Subcutaneous abdominal adipose tissue (tissue), 5 donors: ENCODE results near the gene APOA1.
"Not testable (repeated sequence)": the region's sequence is repeated elsewhere in the genome, so short reads cannot be mapped to it uniquely, and the experiment has no call there.

Source experiments
- H3K27ac ChIP-seq: one replicate; pipeline ENCODE4 v1.7.0; 2013; ENCODE audit warnings: low read depth, mild to moderate bottlenecking, inconsistent platforms, low read length, moderate library complexity
- H3K27me3 ChIP-seq, 5 donors: one replicate each; pipeline ENCODE4 v1.7.0; 2013; ENCODE audit warnings: low read length in 5 of 5, inconsistent platforms in 1 of 5; ENCODE audit not compliant: control insufficient read depth in 5 of 5, insufficient read depth in 4 of 5
- H3K36me3 ChIP-seq, 5 donors: one replicate each; pipeline ENCODE4 v1.7.0; 2013; ENCODE audit warnings: low read length in 5 of 5; ENCODE audit not compliant: control insufficient read depth in 5 of 5, insufficient read depth in 5 of 5
- H3K4me1 ChIP-seq, 5 donors: one replicate each; pipeline ENCODE4 v1.7.0; 2013; ENCODE audit warnings: low read length in 5 of 5, mild to moderate bottlenecking in 3 of 5, moderate library complexity in 1 of 5; ENCODE audit not compliant: control insufficient read depth in 5 of 5, insufficient read depth in 5 of 5
- H3K4me3 ChIP-seq, 5 donors: one replicate each; pipeline ENCODE4 v1.7.0; 2013; ENCODE audit warnings: low read length in 5 of 5, low read depth in 1 of 5
- H3K9ac ChIP-seq, 5 donors: one replicate each; pipeline ENCODE4 v1.7.0; 2013; ENCODE audit warnings: low read length in 5 of 5, mild to moderate bottlenecking in 4 of 5, moderate library complexity in 3 of 5
- H3K9me3 ChIP-seq, 5 donors: one replicate each; pipeline ENCODE4 v1.7.0; 2013; ENCODE audit warnings: low read length in 5 of 5; ENCODE audit not compliant: control insufficient read depth in 5 of 5
- donor health status: healthy.
- donor health status: healthy.
- donor health status: healthy.
- donor health status: healthy.
- donor health status: healthy.

Gene APOA1

DNA sequence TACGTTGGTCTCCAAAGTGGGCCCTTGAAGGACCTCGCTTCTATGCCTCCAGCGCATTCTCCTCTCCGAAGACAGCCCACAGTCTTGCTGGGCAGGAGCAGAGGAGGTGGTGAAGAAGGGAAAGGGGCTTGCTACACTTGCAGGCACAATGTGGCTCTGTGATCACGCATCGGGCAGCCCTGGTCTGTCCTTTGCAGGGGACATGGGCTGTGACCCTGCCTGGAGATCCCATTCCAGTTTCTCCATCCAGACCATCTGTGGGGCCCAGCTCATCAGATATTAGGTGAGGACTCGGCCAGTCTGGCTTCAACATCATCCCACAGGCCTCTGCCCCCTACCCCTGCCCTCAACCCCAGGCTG is 810 bp downstream of the APOA1 start:
- H3K4me3 ChIP-seq: no peak overlapping the region
- peaks cover 2 to 25% (median 21%) of the 10 kb centered on the region in 5 donors for H3K4me1 ChIP-seq
- H3K9me3 ChIP-seq: no peaks in the 10 kb centered on the region
- H3K36me3 ChIP-seq: no peaks in the 10 kb centered on the region
- H3K27me3 ChIP-seq: no peaks in the 10 kb centered on the region
- no peak overlapping the region for H3K9ac ChIP-seq
- peak overlapping the region; percentile 37 for H3K27ac ChIP-seq

GRCh38 chr11:116835791-116836631 is 1.4 kb downstream of the APOA1 start:
- H3K4me3 ChIP-seq: peak overlapping the region in 4 of 5 donors; percentile 55 to 62 (median 58)
- H3K4me1 ChIP-seq: peaks cover 2 to 25% (median 21%) of the 10 kb centered on the region in 5 donors
- H3K27me3 ChIP-seq: no peaks in the 10 kb centered on the region
- H3K9ac ChIP-seq: peak overlapping the region in 3 of 5 donors; percentile 26 to 53 (median 43)
- no peaks in the 10 kb centered on the region for H3K9me3 ChIP-seq
- H3K27ac ChIP-seq: peak overlapping the region; percentile 37
- H3K36me3 ChIP-seq: no peaks in the 10 kb centered on the region

DNA sequence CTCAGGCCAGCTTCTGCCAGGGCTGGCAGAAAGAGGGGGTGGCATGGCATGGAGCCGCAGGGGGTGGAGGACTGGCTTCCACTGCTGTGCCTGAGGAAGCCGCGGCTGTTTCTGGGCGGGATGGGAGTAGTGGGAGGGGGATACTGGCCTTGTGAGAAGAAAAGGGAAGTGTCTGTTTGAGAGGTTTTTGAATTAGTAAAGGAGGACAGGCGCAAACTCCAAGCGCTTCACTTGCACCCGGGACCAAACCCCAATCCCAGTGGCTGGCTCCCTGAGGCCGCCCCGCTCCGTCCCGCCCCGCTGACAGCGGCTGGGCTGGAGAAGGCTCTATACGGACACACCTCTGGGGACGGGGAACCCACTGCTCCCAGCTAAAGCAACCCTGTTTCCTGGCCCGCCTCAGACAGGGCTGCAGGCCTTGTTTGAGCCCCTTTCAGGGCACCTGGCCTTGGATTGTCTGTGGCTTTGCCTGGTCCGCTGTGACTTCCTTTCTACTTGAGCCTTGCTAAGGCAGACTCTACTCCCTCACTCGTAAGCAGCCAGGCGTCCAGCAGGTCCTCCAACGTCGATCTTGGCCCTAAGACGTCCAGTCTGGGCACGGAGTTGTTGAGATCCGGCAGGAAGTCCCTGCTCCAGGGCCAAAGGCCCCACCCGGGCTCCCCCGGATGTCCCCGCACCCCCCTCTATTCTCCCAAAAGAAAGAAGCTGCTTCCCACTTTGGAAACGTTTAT is 2.2 kb downstream of the APOA1 start:
- H3K27ac ChIP-seq: peak overlapping the region; percentile 37
- no peaks in the 10 kb centered on the region for H3K36me3 ChIP-seq
- peak overlapping the region; percentile 55 to 62 (median 59) for H3K4me3 ChIP-seq
- no peaks in the 10 kb centered on the region for H3K27me3 ChIP-seq
- no peaks in the 10 kb centered on the region for H3K9me3 ChIP-seq
- H3K4me1 ChIP-seq: peaks cover 2 to 24% (median 21%) of the 10 kb centered on the region in 5 donors
- peak overlapping the region in 3 of 5 donors; percentile 26 to 43 (median 41) for H3K9ac ChIP-seq

- not testable (repeated sequence) for H3K9ac ChIP-seq, H3K4me3 ChIP-seq
- H3K4me1 ChIP-seq: peaks cover 2 to 28% (median 24%) of the 10 kb centered on the region in 5 donors
Measured at GRCh38 chr11:116834535-116835041, 2.8 kb downstream of the APOA1 start.

DNA sequence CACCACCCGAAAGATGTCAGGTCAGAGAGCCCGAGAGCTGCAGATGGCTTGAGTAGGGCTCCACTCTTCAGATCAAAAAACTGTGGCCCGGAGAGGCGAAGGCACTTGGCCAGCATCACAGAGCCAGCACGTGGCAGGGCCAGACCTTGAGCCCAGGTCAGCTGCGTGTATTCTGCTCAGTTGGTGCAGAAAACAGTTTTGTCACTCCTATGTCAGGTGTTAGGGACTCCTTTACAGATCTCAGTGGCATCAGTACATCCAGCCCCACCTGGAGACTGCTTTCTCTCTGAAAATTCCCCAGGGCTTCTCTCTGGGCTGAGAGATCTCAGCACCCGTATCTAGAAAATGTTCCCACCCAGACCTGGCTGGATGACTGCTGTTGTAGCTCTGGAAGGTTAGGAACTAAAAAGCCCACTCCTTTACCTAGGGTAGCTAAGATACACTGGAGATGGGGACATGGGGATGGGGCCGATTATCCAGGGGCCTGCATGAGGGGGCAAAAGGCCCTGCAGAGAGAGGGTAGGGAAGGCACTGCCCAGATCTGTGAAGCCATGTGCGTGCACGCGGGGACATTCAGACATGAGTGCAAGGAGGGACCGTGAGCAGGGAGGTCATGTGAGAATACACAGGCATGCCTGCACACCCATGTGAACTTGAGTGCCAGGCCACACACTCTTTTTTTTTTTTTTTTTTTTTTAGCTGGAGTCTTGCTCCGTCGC is 3.4 kb downstream of the APOA1 start:
- no peak overlapping the region for H3K9ac ChIP-seq
- no peak overlapping the region for H3K27ac ChIP-seq
- H3K9me3 ChIP-seq: no peaks in the 10 kb centered on the region
- H3K27me3 ChIP-seq: no peaks in the 10 kb centered on the region
- no peak overlapping the region for H3K4me3 ChIP-seq
- H3K4me1 ChIP-seq: peaks cover 2 to 32% (median 28%) of the 10 kb centered on the region in 5 donors
- no peaks in the 10 kb centered on the region for H3K36me3 ChIP-seq

More at GRCh38 chr11:116834535-116835041, 2.8 kb downstream of the APOA1 start:
- not testable (repeated sequence) for H3K27ac ChIP-seq, H3K27me3 ChIP-seq, H3K36me3 ChIP-seq, H3K9me3 ChIP-seq

DNA sequence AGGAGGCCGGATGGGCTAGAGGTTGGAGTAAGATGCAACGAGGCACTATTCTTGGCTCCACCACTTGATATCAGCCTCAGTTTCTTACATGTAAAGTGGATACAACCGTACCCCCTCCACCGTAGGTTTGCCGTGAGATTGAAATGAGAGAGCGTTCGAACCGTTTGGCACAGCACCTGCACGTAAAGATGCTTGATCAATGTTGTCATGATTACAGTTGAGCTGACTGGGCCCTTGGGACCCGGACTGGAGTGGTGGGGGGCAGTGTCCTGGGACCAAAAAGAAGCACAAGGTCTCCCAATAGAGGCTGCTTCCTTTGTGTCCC is 4.0 kb downstream of the APOA1 start:
- no peaks in the 10 kb centered on the region for H3K36me3 ChIP-seq
- no peaks in the 10 kb centered on the region for H3K9me3 ChIP-seq
- H3K9ac ChIP-seq: no peak overlapping the region
- no peak overlapping the region for H3K4me3 ChIP-seq
- H3K27me3 ChIP-seq: no peaks in the 10 kb centered on the region
- H3K27ac ChIP-seq: no peak overlapping the region
- H3K4me1 ChIP-seq: peaks cover 2 to 32% (median 28%) of the 10 kb centered on the region in 5 donors

DNA sequence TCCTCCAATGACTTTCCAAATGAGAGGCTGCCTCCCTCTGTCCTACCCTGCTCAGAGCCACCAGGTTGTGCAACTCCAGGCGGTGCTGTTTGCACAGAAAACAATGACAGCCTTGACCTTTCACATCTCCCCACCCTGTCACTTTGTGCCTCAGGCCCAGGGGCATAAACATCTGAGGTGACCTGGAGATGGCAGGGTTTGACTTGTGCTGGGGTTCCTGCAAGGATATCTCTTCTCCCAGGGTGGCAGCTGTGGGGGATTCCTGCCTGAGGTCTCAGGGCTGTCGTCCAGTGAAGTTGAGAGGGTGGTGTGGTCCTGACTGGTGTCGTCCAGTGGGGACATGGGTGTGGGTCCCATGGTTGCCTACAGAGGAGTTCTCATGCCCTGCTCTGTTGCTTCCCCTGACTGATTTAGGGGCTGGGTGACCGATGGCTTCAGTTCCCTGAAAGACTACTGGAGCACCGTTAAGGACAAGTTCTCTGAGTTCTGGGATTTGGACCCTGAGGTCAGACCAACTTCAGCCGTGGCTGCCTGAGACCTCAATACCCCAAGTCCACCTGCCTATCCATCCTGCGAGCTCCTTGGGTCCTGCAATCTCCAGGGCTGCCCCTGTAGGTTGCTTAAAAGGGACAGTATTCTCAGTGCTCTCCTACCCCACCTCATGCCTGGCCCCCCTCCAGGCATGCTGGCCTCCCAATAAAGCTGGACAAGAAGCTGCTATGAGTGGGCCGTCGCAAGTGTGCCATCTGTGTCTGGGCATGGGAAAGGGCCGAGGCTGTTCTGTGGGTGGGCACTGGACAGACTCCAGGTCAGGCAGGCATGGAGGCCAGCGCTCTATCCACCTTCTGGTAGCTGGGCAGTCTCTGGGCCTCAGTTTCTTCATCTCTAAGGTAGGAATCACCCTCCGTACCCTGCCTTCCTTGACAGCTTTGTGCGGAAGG is 4.8 kb downstream of the APOA1 start:
- Histone ChIP-seq H3K4me3 (no peak overlapping the region), H3K9ac (no peak overlapping the region), H3K27ac (no peak overlapping the region)

GRCh38 chr11:116831790-116832349 is 5.6 kb downstream of the APOA1 start:
- H3K36me3 ChIP-seq: no peaks in the 10 kb centered on the region
- H3K9me3 ChIP-seq: no peaks in the 10 kb centered on the region
- H3K27ac ChIP-seq: no peak overlapping the region
- no peak overlapping the region for H3K9ac ChIP-seq
- H3K4me1 ChIP-seq: peaks cover 2 to 30% (median 28%) of the 10 kb centered on the region in 5 donors
- H3K4me3 ChIP-seq: no peak overlapping the region
- H3K27me3 ChIP-seq: no peaks in the 10 kb centered on the region

More for the DNA sequence above, 4.8 kb downstream of the APOA1 start:
- H3K36me3 ChIP-seq: no peaks in the 10 kb centered on the region
- H3K27me3 ChIP-seq: no peaks in the 10 kb centered on the region
- peaks cover 2 to 32% (median 28%) of the 10 kb centered on the region in 5 donors for H3K4me1 ChIP-seq
- H3K9me3 ChIP-seq: no peaks in the 10 kb centered on the region
